HG02973 (cell line): Measurements from ENCODE around the gene KLF2.
"Not testable (repeated sequence)": the region's sequence is repeated elsewhere in the genome, so short reads cannot be mapped to it uniquely, and the experiment has no call there.

Experiments used
- ATAC-seq: cut with Tn5 transposase; IDR thresholded peaks from one replicate; pipeline ENCODE4 v1.9.1; 2021; ENCODE audit warnings: moderate library complexity; ENCODE audit not compliant: unreplicated experiment

The KLF2 gene

DNA sequence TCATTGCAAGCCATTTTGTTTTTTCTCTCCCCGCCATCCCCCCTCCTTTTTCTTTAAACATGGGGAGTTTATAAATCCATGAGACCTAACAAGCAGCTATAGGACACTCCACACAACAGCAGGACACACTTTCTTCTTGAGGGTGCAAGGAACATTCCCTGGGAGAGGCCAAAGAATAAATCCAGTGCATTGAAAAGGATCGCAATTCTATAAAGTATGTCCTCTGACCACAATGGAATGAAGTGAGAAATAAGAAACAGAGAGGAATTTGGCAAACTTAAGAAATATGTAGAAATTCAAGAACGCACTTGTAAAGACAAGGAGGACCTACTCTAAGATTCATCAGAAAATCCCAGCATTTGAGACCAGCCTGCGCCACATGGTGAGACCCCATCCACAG is 11.9 kb downstream of the KLF2 start:
- no peak for ATAC-seq

DNA sequence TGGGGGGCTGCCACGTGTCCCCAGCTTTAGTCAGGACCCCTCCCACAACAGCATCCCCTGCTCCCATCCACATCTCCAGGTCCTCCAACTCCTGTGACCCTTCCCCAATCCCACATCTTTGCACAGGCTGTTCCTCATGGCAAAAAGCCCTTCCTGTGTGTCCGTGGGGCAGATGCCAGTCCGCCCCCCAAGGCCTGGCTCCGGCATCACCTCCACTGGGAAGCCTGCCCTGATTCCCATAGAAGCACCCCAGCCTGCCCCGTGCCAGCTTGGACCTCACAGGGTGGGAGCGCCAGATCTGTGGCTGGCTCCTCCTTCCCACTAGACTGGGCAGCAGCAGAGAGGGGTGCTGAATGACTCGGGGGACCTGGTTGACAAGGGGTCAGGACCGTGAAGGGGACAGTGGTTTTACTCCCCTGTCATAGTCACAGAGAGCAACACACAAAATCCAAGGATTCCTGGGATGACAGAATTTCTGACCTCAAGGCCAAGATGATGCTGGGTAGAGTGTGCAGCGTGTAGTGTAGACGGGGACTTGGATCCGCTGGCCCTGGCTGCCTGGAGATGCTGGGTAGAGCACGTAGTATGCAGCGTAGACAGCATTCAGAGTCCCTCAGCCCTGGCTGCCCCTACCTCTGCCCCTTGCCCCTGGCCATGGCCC is 13.3 kb downstream of the KLF2 start:
- ATAC-seq, result no peak

DNA sequence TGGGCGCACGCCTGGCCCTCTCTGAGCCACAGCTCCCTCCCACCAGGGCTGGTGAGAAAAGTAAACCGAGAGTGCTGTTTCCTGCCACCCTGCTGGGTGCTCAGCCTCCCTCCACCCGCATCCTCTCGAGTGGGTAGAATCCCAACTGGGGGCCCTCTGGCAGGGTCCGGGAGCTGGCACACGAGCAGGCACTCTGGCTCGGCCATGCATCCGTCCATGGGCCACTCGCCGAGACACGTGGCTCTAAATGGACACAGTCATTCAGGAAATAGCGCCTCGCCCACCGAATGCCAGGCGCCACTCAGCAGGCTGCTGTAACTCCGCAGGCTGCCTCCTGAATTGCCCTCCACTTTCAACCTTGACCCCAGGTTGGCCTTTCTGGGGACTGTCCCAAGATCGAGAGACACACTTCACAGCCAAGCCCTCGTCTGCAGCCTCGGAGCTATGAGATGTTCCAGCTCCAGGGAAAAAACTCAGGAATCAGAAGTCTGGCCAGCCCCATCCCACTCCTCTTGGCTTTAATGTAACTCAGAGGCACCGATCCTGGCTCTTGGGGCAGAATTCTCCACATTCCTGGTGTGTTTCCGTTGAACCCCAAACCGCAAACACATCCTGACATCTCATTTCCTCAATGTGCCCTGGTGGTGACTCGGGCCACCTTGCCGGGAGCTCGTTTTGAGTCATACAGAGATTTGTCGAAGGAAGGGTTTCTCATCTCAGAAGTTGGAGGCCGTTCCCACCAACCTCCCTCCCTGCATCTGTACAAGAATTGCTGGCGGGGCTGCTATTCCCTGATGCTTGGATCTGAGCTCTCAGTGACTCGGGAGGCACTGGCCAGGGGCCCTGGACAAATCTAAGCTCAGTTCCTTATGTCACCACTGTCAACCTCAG is 14.1 kb downstream of the KLF2 start:
- ATAC-seq, result no peak

DNA sequence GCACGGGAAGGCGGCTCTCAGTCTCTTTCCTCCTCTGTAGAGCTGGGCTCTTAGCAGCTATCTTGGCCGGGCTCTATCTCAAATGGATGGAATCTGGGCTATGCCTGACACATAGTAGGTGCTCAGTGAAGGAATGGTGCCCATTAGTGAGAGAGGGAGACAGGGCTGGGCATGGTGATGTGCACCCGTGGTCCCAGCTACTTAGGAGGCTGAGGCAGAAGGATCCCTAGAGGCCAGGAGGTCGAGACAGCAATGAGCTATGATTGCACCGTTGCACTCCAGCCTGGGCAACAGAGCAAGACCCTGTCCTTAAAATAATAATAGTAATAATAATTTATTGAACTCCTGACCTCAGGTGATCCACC is 14.7 kb downstream of the KLF2 start:
- no peak for ATAC-seq

DNA sequence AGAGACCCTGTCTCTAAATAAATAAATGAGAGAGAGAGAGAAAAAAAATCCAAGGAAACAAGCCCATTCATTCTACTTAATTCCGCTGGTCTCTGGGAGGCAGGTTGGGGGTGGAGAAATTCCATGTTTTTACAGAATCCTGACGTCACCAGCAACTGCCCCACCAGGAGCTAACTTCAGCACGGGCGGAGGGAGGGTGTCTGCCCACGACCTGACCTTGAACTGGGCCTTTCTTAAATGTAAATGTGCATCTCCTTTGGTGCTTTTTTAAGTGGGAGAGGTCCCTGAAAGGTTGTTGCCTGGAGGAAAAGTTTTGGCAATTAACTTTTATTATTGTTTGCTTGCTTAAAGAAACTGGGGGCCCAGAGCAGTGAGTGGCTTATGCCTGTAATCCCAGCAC is 15.5 kb downstream of the KLF2 start:
- no peak for ATAC-seq

DNA sequence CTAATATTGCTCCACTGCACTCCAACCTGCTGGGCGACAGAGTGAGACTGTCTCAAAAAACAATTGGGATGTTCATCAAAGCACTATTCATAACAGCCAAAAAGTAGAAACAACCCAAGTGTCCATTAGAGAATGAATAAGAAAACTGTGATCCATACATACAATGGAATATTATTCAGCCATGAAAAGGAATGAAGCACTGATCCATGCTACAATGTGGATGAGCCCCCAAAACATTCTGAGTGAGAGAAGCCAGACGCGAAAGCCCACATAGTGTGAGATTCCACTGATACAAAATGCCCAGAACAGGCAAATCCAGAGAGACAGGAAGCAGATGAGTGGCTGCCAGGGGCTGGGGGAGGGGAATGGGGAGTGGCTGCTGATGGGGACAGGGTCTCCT is 16.0 kb downstream of the KLF2 start:
- no peak for ATAC-seq

DNA sequence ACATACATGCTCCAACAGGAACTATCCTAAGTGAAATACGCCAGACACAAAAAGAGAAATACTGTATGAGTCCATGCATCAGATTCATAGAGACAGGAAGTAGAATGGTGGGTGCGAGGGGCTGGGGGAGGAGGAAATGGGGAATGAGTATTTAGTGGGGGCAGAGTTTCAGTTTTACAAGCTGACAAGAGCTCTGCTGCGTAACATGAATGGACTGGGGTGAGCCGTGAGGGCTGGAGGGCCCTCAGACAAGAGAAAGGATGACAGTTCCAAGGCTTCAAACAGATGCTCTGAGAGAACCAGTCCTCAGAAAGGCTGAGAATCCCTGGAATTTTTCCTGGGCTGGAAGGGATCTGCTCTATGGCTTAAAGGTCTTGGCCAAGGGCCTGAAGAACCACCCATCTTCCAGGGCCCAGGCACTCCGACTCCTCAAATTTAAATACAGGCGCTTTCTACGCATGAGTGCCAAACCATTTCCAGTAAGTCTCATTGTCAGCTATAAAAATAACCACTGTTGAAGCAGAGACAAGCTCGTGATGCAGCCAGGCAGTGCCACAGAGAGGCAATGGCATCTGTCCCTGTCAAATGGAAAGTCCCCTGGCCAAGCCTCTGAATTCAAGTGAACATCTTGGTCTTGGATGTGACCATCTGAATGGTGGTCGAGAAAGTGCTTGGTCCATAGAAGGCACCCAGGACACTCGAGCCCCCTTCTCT is 17.5 kb downstream of the KLF2 start:
- peak; percentile 61 for ATAC-seq

DNA sequence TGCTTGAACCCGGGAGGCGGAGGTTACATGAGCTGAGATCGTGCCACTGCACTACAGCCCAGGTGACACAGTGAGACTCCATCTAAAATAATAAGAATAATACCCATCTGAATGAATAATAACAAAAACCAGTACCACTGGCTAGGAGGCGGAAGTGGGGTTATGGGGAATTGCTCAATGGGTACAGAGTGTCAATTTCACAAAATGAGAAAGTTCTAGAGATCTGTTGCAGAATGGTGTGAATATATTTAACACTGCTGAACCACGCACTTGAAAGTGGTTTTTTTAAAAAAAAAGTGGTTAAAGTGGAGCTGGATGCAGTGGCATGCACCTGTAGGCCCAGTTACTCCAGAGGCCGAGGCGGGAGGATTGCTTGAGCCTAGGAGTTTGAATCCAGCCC is 18.5 kb downstream of the KLF2 start:
- ATAC-seq, result no peak

DNA sequence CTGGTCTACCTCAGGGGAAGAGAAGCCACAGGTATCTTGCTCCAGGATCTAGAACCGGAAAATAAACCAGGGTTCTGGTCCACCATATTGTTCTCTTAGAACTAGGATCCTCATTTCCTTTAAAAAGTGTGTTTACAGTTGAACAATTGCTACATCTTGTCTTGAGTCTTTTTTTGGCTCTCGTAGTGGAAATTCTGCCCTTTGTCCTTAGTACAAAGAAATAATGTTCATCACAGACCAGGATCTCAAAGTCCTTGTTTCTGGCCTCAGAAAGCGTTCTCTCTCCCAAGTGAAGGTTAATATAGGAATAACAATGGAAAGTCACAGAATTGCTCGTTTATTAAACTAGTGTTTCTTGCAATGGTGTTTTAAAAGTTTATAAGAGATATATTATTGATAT is 20.8 kb downstream of the KLF2 start:
- no peak for ATAC-seq

DNA sequence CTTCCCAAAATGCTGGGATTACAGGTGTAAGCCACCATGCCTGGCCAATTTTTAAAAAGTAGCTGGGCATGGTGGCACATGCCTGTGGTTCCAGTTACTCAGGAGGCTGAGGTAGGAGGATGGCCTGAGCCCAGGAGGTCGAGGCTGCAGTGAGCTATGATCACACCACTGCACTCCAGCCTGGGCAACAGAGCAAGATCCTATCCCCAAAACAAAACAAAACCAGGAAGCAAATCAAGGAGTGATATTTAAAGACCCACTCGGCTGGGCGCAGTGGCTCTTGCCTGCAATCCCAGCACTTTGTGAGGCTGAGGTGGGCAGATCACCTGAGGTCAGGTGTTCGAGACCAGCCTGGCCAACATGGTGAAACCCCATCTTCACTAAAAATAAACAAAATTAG is 22.5 kb downstream of the KLF2 start:
- not testable (repeated sequence) for ATAC-seq

DNA sequence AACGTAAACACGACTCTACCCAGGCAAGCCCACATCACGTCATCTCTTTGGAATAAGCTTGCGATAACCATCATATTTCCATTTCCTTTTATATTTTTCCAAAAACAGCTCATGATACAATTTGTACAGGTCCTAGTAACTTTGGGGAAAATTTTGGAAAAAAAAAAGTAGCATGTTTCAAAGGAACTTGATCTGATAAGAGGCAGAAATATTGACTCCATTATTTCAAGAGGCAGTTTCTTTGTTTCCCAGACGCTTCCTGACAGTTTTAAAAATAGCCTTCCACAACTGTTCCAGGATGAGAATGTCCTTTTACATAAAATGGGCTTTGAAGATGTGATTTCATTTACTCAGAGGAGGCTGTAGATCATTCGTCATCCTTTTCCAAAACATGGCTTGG is 23.1 kb downstream of the KLF2 start:
- ATAC-seq, result no peak

DNA sequence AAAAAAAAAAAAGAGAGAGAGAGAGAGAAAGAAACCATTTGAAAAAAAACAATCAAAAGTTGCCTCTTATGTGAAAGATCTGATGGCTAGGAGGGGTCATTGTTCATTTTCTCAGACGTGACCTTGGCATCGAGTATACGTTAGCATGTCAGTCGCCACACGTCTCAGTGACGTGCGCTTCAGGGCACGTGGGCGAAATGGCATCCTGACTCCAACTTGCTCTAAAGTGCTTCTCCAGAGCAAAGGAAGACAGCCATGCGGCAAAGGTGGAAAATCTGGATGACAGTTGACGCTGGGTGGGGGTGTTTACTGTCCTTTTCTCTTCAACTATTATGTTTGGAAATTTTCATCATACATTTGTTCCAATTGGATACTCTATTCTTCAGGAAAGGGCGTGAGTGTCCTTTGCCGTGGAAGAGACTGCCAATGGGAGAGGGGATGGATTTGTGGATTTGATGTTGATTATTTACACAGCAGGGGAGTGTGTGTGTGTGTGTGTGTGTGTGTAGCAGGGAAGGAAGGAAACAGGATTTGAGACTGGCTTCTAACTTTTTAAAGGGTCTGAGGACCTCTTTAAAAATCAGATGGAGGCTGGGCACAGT is 25.0 kb downstream of the KLF2 start:
- no peak for ATAC-seq

DNA sequence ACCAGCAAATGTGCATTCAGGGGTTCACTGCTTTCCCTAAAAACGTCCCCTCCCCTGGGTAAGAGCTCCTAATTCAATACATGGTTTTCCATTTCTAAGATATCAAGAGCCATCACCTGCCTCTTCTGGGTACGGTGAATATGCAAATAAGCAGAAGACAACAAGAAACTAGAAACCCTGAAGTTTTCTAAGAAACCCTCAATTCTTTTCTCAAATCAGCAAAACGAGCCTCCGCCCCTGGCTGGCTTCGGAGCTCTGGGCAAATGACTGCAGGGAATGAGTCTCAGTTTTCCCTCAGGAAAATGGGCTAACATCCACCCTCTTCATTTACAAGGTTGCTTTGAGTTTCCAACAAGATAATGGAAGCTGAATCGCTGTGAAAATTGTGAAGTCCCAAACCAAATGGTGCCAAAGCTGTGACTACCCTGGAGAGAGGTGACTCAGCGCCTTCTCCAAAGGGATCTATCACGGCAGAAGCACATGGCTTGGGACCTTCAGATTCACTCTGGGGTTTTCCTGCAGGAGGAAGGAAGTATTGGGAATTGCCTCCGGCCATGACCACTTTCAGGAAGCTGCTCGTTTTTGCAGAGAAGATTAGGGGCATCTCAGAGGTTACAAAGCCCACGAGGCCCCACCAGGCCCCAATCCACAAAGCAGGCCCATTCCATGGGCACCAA is 26.6 kb downstream of the KLF2 start:
- ATAC-seq, result no peak

DNA sequence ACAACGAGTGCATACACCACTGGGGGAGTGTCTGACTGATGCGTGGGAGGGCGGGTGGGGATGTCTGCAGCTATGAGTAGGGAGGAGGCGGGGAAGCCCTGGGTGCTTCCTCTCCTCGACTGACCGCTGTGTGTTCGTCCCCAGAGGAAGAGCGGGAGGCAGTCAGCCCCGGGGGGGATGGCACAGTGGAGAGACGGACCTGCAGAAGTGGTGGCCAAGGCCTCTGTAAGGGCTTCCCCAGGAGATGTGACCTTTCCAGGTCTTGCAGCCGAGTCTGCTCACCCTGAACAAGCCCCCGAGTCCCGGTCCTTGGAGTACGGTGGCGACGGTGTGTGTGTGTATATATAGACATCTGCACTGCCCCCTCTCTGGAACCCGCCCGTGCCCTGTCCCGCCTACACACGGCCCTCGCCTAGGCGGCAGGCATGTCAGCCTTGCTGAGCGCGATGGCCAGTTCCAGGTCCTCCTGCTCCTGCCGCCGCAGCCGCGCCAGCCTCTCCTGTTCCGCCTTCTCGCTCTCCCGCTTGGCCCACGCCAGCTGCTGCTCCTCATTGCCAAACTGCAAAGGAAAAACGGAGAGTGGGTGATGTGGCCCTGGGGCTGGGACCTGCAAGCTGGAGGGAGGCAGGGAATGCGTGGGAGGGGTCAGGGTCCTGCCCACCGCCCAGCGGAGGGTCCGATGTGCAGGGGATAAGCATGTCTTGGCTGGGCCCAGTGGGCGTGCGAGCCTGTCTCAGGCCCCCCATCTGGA is 30.8 kb downstream of the KLF2 start:
- ATAC-seq, result no peak

DNA sequence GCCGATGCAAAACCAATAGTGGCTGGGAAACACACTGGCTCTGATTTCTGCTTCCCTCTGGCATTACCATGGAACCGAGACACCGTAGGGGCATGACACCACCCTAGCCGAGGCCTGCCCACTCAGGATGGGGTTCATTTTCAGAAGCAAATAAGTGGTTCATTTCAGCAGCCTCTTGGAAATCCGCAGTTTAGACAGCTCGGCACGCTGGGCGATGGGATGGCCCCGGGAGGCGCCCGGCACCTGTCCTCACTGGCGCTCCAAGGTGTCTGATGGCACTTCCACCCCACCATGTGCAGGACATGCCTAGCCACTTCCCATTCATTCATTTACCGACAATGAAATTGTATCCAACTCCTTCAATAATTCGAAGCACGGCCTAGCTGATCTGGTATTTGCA is 33.8 kb downstream of the KLF2 start:
- no peak for ATAC-seq

DNA sequence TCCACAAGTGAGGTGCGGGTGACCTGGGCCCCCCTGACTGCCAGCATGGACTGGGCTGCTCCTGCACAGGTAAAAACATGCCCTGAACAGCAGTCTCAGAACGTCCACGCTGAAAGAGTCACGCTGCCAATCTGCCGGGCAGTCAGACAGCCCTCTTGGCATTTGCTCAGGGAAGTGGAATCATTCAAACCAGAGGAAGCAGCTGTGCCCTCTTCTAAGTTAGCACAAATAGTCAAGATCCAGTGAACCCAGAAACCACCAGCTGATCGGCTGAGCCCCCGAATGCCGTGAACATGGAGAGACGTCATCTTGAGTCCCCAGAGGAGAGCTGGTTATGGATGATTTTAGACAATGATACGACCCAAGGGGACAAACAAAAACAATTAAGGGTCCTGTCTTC is 34.4 kb downstream of the KLF2 start:
- ATAC-seq, result no peak

DNA sequence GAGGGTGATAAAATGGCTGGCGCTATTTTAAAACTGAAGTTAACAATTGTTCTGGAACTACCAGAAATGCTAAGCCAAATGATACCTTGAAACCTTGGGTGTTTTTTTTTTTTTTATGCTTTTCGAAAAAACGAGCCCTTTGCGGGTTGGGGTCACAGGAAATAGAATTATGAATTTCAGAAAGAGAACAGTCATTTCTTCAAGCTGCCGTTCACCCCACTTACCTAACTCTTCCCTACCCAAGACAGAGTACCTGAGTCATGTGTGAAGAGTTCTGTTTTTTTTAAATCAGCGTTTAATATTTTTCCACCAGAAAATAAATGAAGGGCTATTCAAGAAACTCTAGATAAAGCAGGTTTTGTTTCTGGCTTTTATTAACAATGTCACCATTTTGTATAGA is 35.3 kb downstream of the KLF2 start:
- ATAC-seq, result no peak

DNA sequence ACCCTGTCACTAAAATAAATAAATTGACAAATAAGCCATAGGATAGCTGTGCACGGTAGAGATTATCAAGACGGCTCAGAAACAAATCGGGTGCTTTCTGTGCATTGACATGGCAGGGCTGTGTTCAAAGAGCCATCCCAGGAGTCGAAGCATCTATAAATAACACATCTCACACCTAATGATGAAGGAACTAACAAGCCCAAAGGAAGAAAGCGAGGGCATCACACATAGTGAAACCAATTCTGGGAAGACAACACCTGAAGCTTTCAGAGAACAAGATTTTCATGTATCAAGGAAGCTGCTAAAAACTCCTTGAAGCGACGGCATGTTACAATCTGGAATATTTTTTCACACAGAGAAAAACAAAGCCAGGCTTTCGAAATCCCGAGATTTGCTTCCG is 36.1 kb downstream of the KLF2 start:
- ATAC-seq, result no peak

DNA sequence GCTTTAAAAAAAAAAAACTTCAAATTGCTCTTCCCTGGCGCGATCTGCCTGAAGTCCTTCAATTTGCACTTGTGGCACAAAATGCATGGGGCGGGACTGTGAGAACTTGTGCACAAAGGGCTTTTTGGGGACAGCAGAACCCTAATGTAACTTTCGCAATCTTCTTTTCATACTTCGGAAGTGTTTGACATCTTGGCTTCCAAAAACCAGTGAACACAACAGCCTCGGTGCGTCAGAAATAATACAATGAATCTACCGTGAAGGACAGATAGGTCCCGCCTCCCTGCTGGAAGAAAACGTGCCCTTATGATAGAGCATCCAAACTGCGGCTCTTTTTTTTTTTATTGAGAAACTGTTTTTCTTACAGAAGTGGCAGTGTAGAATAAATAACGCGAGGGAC is 36.6 kb downstream of the KLF2 start:
- no peak for ATAC-seq

DNA sequence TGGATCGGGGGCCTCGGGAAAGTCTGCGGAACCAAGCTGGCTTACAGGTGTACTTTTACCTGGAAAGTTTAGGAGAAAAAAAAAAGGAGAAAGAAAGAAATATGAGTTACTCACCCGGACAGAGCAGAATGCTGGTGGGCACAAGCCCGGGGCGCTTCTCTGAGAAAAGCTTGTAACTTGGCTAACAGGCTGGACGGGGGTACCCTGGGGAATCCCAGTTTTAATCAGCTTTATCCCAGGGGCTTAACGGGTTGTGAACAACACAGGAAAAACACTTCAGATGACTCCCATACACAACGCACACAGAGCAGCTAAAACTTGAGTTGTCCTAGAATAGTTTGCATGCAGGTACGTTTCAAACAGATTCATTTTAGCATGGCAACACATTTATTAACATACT is 37.3 kb downstream of the KLF2 start:
- ATAC-seq, result no peak
